Astrocyte (in vitro differentiated cells and primary cell): Measurements from ENCODE around the gene SLAMF7. TPM values are rescaled to one million over a fixed set of nuclear protein-coding genes. Genes with fewer than 3 reads are reported as not detected.

Experiments used
- DNase-seq: peaks from one replicate; pipeline ENCODE4 v3.0.0-alpha.2; 2010; ENCODE audit warnings: low read depth
- FAIRE-seq: peaks from 2 replicates; lab custom pipeline; 2011; peaks lifted over from hg19 to GRCh38; lab: Jason Lieb, UNC
- H2AFZ ChIP-seq: 2 replicates; pipeline ENCODE4 v1.6.0; 2012; ENCODE audit warnings: low read depth, low read length, inconsistent platforms
- H3K27ac ChIP-seq: 2 replicates; pipeline ENCODE4 v1.5.1; 2011; ENCODE audit warnings: low read depth, low read length, inconsistent platforms
- H3K27me3 ChIP-seq: 2 replicates; pipeline ENCODE4 v1.6.0; 2011; ENCODE audit warnings: low read length, inconsistent platforms; ENCODE audit not compliant: insufficient read depth
- H3K36me3 ChIP-seq: 2 replicates; pipeline ENCODE4 v1.5.1; 2011; ENCODE audit warnings: low read length, inconsistent platforms; ENCODE audit not compliant: insufficient read depth
- H3K4me1 ChIP-seq: 2 replicates; pipeline ENCODE4 v1.5.1; 2011; ENCODE audit warnings: low read length, inconsistent platforms; ENCODE audit not compliant: insufficient read depth
- H3K4me2 ChIP-seq: 2 replicates; pipeline ENCODE4 v1.6.0; 2012; ENCODE audit warnings: low read length, inconsistent platforms
- H3K4me3 ChIP-seq: 2 replicates; pipeline ENCODE4 v1.5.1; 2011; ENCODE audit warnings: low read depth, mild to moderate bottlenecking, low read length, inconsistent platforms; ENCODE audit not compliant: insufficient read depth
- H3K79me2 ChIP-seq: 2 replicates; pipeline ENCODE4 v1.6.0; 2012; ENCODE audit warnings: mild to moderate bottlenecking, low read length, inconsistent platforms; ENCODE audit not compliant: insufficient read depth
- H3K9ac ChIP-seq: 2 replicates; pipeline ENCODE4 v1.6.0; 2012; ENCODE audit warnings: mild to moderate bottlenecking, low read length, inconsistent platforms
- H3K9me3 ChIP-seq: 2 replicates; pipeline ENCODE4 v1.5.1; 2012; ENCODE audit warnings: low read depth, mild to moderate bottlenecking, low read length, inconsistent platforms; ENCODE audit not compliant: insufficient read depth
- H4K20me1 ChIP-seq: 2 replicates; pipeline ENCODE4 v1.6.0; 2012; ENCODE audit warnings: low read length, inconsistent platforms; ENCODE audit not compliant: insufficient read depth
- H3K27ac Mint-ChIP-seq: one replicate; pipeline ENCODE4 v1.8.0; 2021; ENCODE audit warnings: mild to moderate bottlenecking, mixed read lengths; ENCODE audit not compliant: unreplicated experiment
- H3K27me3 Mint-ChIP-seq: one replicate; pipeline ENCODE4 v1.8.0; 2021; ENCODE audit warnings: low read depth, mixed read lengths; ENCODE audit not compliant: unreplicated experiment
- H3K36me3 Mint-ChIP-seq: one replicate; pipeline ENCODE4 v1.8.0; 2021; ENCODE audit warnings: low read depth, mixed read lengths; ENCODE audit not compliant: unreplicated experiment
- H3K4me1 Mint-ChIP-seq: one replicate; pipeline ENCODE4 v1.8.0; 2021; ENCODE audit warnings: low read depth, mixed read lengths; ENCODE audit not compliant: unreplicated experiment
- H3K4me3 Mint-ChIP-seq: one replicate; pipeline ENCODE4 v1.8.0; 2021; ENCODE audit warnings: mild to moderate bottlenecking, moderate library complexity, mixed read lengths; ENCODE audit not compliant: unreplicated experiment
- H3K9me3 Mint-ChIP-seq: one replicate; pipeline ENCODE4 v1.8.0; 2021; ENCODE audit warnings: mild to moderate bottlenecking, mixed read lengths; ENCODE audit not compliant: unreplicated experiment
- EZH2 ChIP-seq: IDR thresholded peaks from 2 replicates; pipeline ENCODE4 v1.6.1; 2012; ENCODE audit warnings: mild to moderate bottlenecking, low read length, inconsistent platforms; ENCODE audit not compliant: insufficient read depth
- total RNA-seq: library from RNA; stranded (reverse); gene quantifications from 2 replicates; pipeline ENCODE4 v1.2.1, GENCODE V29; 2021
- TF ChIP-seq, protein P1 (sequence below): IDR thresholded peaks from 2 replicates; pipeline ENCODE4 v1.5.1; 2011; ENCODE audit warnings: low read depth, mild to moderate bottlenecking, inconsistent platforms, low read length, moderate library complexity; ENCODE audit not compliant: insufficient read depth

SLAMF7 gene
- total RNA-seq, 1 donor from 2014 or later = 0.32 TPM

DNA sequence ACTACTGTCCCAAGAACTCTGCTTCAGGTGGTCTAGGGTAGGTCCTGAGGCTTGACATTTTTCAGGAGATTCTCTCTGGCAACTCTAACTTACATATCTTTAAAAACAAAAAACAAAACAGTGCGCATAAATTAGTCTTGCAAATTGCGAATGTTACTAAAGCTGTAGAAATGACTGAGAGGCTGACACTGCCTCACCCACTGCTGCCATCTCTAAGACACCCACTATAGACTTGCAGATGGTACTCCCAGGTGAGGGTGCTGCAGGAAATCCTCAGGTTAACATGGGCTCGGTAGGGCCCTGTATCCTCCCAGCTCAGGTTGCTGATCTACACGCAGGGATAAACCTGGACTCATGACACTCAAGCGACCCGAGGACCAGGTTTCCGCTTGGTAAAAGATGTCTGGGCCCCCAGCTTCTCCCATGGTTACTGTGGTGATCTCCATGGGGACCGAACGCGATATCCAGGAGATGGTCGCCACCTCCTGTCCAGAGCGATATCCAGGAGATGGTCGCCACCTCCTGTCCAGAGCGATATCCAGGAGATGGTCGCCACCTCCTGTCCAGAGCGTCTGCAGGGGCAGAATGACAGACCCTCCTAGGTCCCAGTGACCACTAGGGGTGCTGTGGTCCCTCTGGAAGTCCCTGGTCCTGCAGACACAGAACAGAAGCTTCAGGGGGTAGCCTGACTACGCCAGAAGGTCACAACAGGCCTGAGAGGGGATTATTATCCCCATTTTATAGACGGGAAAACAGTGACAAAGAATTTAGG is 40.8 kb downstream of the SLAMF7 start:
- TF ChIP-seq EZH2 = no peak
- TF ChIP-seq, protein P1, sequence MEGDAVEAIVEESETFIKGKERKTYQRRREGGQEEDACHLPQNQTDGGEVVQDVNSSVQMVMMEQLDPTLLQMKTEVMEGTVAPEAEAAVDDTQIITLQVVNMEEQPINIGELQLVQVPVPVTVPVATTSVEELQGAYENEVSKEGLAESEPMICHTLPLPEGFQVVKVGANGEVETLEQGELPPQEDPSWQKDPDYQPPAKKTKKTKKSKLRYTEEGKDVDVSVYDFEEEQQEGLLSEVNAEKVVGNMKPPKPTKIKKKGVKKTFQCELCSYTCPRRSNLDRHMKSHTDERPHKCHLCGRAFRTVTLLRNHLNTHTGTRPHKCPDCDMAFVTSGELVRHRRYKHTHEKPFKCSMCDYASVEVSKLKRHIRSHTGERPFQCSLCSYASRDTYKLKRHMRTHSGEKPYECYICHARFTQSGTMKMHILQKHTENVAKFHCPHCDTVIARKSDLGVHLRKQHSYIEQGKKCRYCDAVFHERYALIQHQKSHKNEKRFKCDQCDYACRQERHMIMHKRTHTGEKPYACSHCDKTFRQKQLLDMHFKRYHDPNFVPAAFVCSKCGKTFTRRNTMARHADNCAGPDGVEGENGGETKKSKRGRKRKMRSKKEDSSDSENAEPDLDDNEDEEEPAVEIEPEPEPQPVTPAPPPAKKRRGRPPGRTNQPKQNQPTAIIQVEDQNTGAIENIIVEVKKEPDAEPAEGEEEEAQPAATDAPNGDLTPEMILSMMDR = no peak
- H3K4me3 Mint-ChIP-seq = no peak overlapping the region
- H3K27me3 Mint-ChIP-seq = peaks cover 3% of the 10 kb centered on the region
- no peaks in the 10 kb centered on the region for H3K36me3 Mint-ChIP-seq
- H3K4me2 ChIP-seq = no peak overlapping the region
- no peak overlapping the region for H2AFZ ChIP-seq
- DNase-seq (no peak), FAIRE-seq (no peak)
- H3K36me3 ChIP-seq = no peaks in the 10 kb centered on the region
- no peak overlapping the region for H3K27ac ChIP-seq
- H3K27me3 ChIP-seq = no peaks in the 10 kb centered on the region
- peaks cover 3% of the 10 kb centered on the region for H3K9me3 Mint-ChIP-seq
- H3K9ac ChIP-seq = no peak overlapping the region
- H3K79me2 ChIP-seq = no peaks in the 10 kb centered on the region
- no peak overlapping the region for H3K4me3 ChIP-seq
- H3K9me3 ChIP-seq = no peaks in the 10 kb centered on the region
- no peak overlapping the region for H3K27ac Mint-ChIP-seq
- H3K4me1 Mint-ChIP-seq = peaks cover 4% of the 10 kb centered on the region
- H4K20me1 ChIP-seq = no peaks in the 10 kb centered on the region
- H3K4me1 ChIP-seq = no peaks in the 10 kb centered on the region

DNA sequence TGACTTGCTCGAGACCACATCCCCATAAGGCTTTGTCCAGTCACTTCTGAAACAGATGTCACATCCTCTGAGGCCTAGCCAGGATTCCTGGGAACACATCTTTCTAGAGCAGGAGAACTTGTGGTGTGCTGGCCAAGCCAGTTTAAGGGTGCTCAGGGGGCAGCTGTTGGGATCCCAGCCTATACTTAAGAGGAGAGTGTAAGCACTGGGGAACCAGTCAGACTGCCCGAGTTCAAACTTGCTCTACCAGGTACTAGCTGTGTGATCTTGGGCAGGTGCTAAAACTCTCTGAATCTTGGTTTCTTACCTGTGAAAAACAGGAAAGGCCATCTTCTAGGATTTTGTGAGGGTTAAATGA is 41.3 kb downstream of the SLAMF7 start:
- no peak for FAIRE-seq
- H3K9ac ChIP-seq = no peak overlapping the region

More for the DNA sequence above, 41.3 kb downstream of the SLAMF7 start:
- Histone ChIP-seq H3K27me3 (no peaks in the 10 kb centered on the region), H3K27ac (no peak overlapping the region), H3K4me1 (no peaks in the 10 kb centered on the region), H2AFZ (no peak overlapping the region), H3K79me2 (no peaks in the 10 kb centered on the region), H3K4me3 (no peak overlapping the region), H3K36me3 (no peaks in the 10 kb centered on the region), H4K20me1 (no peaks in the 10 kb centered on the region), H3K4me2 (no peak overlapping the region), H3K9me3 (no peaks in the 10 kb centered on the region)
- H3K4me3 Mint-ChIP-seq = no peak overlapping the region
- H3K4me1 Mint-ChIP-seq = no peaks in the 10 kb centered on the region
- TF ChIP-seq EZH2 = no peak
- TF ChIP-seq, protein P1 = no peak
- DNase-seq = no peak
- H3K27ac Mint-ChIP-seq = no peak overlapping the region
- H3K27me3 Mint-ChIP-seq = peaks cover 4% of the 10 kb centered on the region
- peaks cover 5% of the 10 kb centered on the region for H3K9me3 Mint-ChIP-seq
- H3K36me3 Mint-ChIP-seq = no peaks in the 10 kb centered on the region
